ENCODE data around the gene TTC9. TPM values are rescaled to one million over a fixed set of nuclear protein-coding genes. Genes with fewer than 3 reads are reported as not detected.

TTC9 gene
- total RNA-seq, 3 donors from 2014 or later (not counting 1 experiment from before 2014, with no cell fraction given) = 2.4 to 5.6 (median 3.8) TPM

DNA sequence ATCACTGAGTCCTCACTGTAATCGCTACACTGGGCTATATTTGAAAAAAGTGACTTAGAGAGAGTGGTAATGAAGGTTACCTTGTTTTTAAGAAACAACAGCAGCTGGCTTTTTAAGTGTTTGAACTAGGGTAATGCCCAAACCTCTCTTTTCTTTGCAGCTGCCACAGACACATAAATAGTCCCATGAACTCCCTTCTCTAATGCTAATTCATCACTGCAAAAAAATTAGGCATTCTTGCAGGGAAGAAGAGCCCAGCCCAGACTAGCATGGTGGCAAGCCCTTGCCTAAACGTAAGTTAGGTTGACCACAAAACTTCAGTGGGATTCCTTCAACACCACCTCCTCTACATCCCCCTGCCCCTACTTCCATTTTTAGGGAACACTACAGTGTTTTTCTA is 23.4 kb upstream of the TTC9 start:
- Histone ChIP-seq H3K27ac (ENCODE audit: low read length) (no peak overlapping the region), H3K4me3 (ENCODE audit: low read length) (no peak overlapping the region), H3K36me3 (ENCODE audit: control insufficient read depth, insufficient read depth, low read length) (no peaks in the 10 kb centered on the region), H3K9me3 (ENCODE audit: control insufficient read depth, insufficient read depth, low read length) (no peaks in the 10 kb centered on the region), H3K27me3 (ENCODE audit: control insufficient read depth, insufficient read depth, low read length) (peaks cover 3% of the 10 kb centered on the region), H3K4me1 (ENCODE audit: control insufficient read depth, insufficient read depth, low read length) (no peaks in the 10 kb centered on the region)
- no peak for ATAC-seq
- no peaks in the 10 kb centered on the region for H3K9me3 Mint-ChIP-seq
- DNase-seq = no peak
- WGBS (ENCODE audit: insufficient coverage) = 96% methylated on average over 2 of the region's 2 CpGs
- no peaks in the 10 kb centered on the region for H3K4me1 Mint-ChIP-seq
- H3K27ac Mint-ChIP-seq = no peak overlapping the region
- TF ChIP-seq, protein P1, sequence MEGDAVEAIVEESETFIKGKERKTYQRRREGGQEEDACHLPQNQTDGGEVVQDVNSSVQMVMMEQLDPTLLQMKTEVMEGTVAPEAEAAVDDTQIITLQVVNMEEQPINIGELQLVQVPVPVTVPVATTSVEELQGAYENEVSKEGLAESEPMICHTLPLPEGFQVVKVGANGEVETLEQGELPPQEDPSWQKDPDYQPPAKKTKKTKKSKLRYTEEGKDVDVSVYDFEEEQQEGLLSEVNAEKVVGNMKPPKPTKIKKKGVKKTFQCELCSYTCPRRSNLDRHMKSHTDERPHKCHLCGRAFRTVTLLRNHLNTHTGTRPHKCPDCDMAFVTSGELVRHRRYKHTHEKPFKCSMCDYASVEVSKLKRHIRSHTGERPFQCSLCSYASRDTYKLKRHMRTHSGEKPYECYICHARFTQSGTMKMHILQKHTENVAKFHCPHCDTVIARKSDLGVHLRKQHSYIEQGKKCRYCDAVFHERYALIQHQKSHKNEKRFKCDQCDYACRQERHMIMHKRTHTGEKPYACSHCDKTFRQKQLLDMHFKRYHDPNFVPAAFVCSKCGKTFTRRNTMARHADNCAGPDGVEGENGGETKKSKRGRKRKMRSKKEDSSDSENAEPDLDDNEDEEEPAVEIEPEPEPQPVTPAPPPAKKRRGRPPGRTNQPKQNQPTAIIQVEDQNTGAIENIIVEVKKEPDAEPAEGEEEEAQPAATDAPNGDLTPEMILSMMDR (IDR thresholded peaks at IDR 0.05) = no peak
- peaks cover 19 to 37% of the 10 kb centered on the region in 2 donors for H3K27me3 Mint-ChIP-seq (ENCODE audit: low read depth in 2 of 2)
- intact Hi-C loops (cut with micrococcal nuclease) = no loop called here
- H3K36me3 Mint-ChIP-seq = peaks cover 9% of the 10 kb centered on the region
- no peak overlapping the region for H3K4me3 Mint-ChIP-seq

DNA sequence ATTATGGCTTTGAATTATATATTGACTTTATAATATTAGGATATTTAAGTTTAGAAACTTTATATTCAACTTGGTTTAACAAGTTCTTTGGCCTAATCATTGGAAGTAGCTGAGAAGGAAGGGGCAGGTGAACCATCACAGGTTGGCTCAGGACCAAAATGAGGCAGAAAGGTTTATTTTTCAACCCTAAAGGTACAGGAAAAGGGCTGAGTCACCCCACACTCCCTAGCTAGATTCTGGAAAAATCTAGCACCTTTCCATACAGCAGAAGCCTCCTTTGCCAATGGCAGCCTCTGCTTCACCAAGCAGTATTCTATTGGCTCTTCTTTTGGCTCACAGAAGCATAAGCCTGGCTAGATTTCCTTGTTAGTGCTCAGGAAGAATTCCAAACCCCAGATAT is 22.0 kb upstream of the TTC9 start:
- Histone ChIP-seq H3K36me3 (ENCODE audit: control insufficient read depth, insufficient read depth, low read length) (no peaks in the 10 kb centered on the region), H3K9me3 (ENCODE audit: control insufficient read depth, insufficient read depth, low read length) (no peaks in the 10 kb centered on the region), H3K4me1 (ENCODE audit: control insufficient read depth, insufficient read depth, low read length) (no peaks in the 10 kb centered on the region), H3K27ac (ENCODE audit: low read length) (no peak overlapping the region), H3K27me3 (ENCODE audit: control insufficient read depth, insufficient read depth, low read length) (peaks cover 2% of the 10 kb centered on the region), H3K4me3 (ENCODE audit: low read length) (no peak overlapping the region)
- peaks cover 19 to 44% of the 10 kb centered on the region in 2 donors for H3K27me3 Mint-ChIP-seq (ENCODE audit: low read depth in 2 of 2)
- H3K27ac Mint-ChIP-seq = no peak overlapping the region
- intact Hi-C loops (cut with micrococcal nuclease) = no loop called here
- TF ChIP-seq, protein P1 (IDR thresholded peaks at IDR 0.05) = no peak
- H3K36me3 Mint-ChIP-seq = peaks cover 9% of the 10 kb centered on the region
- no peak for ATAC-seq
- DNase-seq = no peak
- no peaks in the 10 kb centered on the region for H3K4me1 Mint-ChIP-seq
- H3K9me3 Mint-ChIP-seq = no peaks in the 10 kb centered on the region
- H3K4me3 Mint-ChIP-seq = no peak overlapping the region

DNA sequence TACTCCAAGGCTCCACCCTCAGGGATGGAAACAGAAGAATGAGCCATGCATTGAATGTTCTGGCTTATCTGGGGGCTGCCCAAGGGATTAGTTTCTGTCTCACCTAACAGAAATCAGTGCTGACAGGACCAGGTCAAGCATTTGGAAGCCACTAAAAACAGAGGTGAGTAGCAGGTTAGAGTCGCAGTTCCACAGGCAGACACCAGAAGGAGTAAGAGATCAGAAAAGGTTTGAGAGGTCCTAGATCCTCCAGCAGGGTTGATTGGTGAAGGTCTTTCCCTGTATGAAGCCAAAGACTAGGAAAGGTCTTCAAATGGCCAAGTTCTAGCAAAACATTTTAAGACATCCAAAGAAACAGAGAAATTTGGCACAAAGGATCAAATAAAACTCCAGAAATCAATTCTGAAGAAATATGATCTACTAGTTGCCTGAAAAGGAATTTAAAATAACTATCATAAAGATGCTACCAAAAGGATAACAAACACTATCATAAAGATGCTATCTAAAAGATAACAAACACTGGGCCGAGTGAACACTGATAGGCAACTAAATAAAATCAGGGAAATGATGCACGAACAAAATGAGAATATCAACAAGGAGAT is 19.5 kb upstream of the TTC9 start:
- Histone ChIP-seq H3K9me3 (ENCODE audit: control insufficient read depth, insufficient read depth, low read length) (no peaks in the 10 kb centered on the region), H3K4me3 (ENCODE audit: low read length) (no peak overlapping the region), H3K27me3 (ENCODE audit: control insufficient read depth, insufficient read depth, low read length) (peaks cover 2% of the 10 kb centered on the region), H3K27ac (ENCODE audit: low read length) (no peak overlapping the region), H3K4me1 (ENCODE audit: control insufficient read depth, insufficient read depth, low read length) (no peaks in the 10 kb centered on the region), H3K36me3 (ENCODE audit: control insufficient read depth, insufficient read depth, low read length) (no peaks in the 10 kb centered on the region)
- TF ChIP-seq, protein P1 (IDR thresholded peaks at IDR 0.05) = peak; percentile 76
- Mint-ChIP-seq H3K27ac (no peak overlapping the region), H3K4me3 (no peak overlapping the region), H3K27me3 (ENCODE audit: low read depth in 2 of 2) (peaks cover 22 to 60% of the 10 kb centered on the region in 2 donors), H3K36me3 (peaks cover 30% of the 10 kb centered on the region), H3K9me3 (peaks cover 3 to 6% of the 10 kb centered on the region in 2 donors), H3K4me1 (no peaks in the 10 kb centered on the region)
- intact Hi-C loops (cut with micrococcal nuclease) = loop anchor here (1.0 to 2.0 kb wide), 3 partner anchors 91 to 351 kb away; no protein-coding TSS in a partner anchor
- WGBS (ENCODE audit: insufficient coverage) = 27% methylated on average over 2 of the region's 3 CpGs
- ATAC-seq (peak; percentile 60 to 88 (median 67)), DNase-seq (peak in 1 of 2 donors; percentile 79)

DNA sequence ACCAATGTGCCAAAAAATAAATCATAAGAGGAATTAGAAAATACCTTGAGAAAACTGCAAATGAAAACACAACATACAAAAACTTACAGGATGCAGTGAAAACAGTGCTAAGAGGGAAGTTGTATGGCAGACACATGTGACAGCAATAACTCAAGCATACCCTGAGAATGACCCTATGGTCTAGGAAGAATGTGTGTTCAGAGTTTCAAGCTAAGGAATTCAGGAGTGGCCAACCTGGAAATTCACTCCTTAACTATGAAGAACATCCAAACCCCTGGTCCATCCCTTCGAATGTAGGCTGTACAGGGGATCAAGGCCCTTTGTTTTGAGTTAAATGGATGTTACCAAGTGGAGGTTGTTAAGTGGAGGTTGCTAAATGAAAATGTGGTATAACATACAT is 16.7 kb upstream of the TTC9 start:
- no peaks in the 10 kb centered on the region for H3K4me1 ChIP-seq (ENCODE audit: control insufficient read depth, insufficient read depth, low read length)
- no peak for DNase-seq
- TF ChIP-seq, protein P1 (IDR thresholded peaks at IDR 0.05) = no peak
- H3K4me1 Mint-ChIP-seq = no peaks in the 10 kb centered on the region
- no peaks in the 10 kb centered on the region for H3K36me3 ChIP-seq (ENCODE audit: control insufficient read depth, insufficient read depth, low read length)
- intact Hi-C loops (cut with micrococcal nuclease) = no loop called here
- H3K9me3 Mint-ChIP-seq = peaks cover 3 to 6% of the 10 kb centered on the region in 2 donors
- H3K9me3 ChIP-seq (ENCODE audit: control insufficient read depth, insufficient read depth, low read length) = no peaks in the 10 kb centered on the region
- no peak overlapping the region for H3K4me3 ChIP-seq (ENCODE audit: low read length)
- 60% methylated on average over 1 of the region's 1 CpG for WGBS (ENCODE audit: insufficient coverage)
- H3K36me3 Mint-ChIP-seq = peaks cover 30% of the 10 kb centered on the region
- peaks cover 4% of the 10 kb centered on the region for H3K27me3 ChIP-seq (ENCODE audit: control insufficient read depth, insufficient read depth, low read length)
- H3K4me3 Mint-ChIP-seq = no peak overlapping the region
- H3K27ac Mint-ChIP-seq = no peak overlapping the region
- H3K27ac ChIP-seq (ENCODE audit: low read length) = no peak overlapping the region
- ATAC-seq = no peak
- peaks cover 23 to 70% of the 10 kb centered on the region in 2 donors for H3K27me3 Mint-ChIP-seq (ENCODE audit: low read depth in 2 of 2)
